HCT116 (cell line): Measurements from ENCODE around the gene FRG2C.
"Not testable (repeated sequence)": the region's sequence is repeated elsewhere in the genome, so short reads cannot be mapped to it uniquely, and the experiment has no call there.

Experiments used
- CTCF ChIP-seq, 3 experiments: fragments of 200-600 bp in 1 of 3; sonication (generic) in 1 of 3; IDR thresholded peaks in 2 of 3; conservative IDR thresholded peaks in 1 of 3; 2 replicates each; pipeline ENCODE4 v1.5.1; 2012 to 2017; ENCODE audit warnings: low read depth in 2 of 3, low read length in 2 of 3, antibody characterized with exemption in 1 of 3, borderline replicate concordance in 1 of 3, control low read depth in 1 of 3, mild to moderate bottlenecking in 1 of 3, mixed read lengths in 1 of 3, mixed run types in 1 of 3, moderate library complexity in 1 of 3; ENCODE audit not compliant: insufficient read depth in 1 of 3
- MAX ChIP-seq: IDR thresholded peaks from 2 replicates; pipeline ENCODE4 v1.6.1; 2012
- POLR2AphosphoS5 ChIP-seq: IDR thresholded peaks from 2 replicates; pipeline ENCODE4 v1.6.1; 2011; ENCODE audit warnings: mild to moderate bottlenecking, low read depth, low read length, moderate library complexity
- RAD21 ChIP-seq: IDR thresholded peaks from 2 replicates; pipeline ENCODE4 v1.6.1; 2012; ENCODE audit warnings: low read depth, mild to moderate bottlenecking

- TF ChIP-seq CTCF (IDR thresholded peaks at IDR 0.05 in 2 of 3, conservative IDR thresholded peaks at IDR 0.05 in 1 of 3; ENCODE audit: borderline replicate concordance in 1 of 3, insufficient read depth in 1 of 3, low read depth in 2 of 3, low read length in 2 of 3), result peak in 2 of 3 experiments; percentile 34 to 52; a peak in 4 of 6 replicates
- not testable (repeated sequence) for TF ChIP-seq MAX, POLR2AphosphoS5
- TF ChIP-seq RAD21, result peak; percentile 40
Measured at GRCh38 chr3:75643031-75643800, 20.9 kb upstream of the FRG2C start.
